Measurements from ENCODE around the gene MYLK. TPM values are rescaled to one million over a fixed set of nuclear protein-coding genes. Genes with fewer than 3 reads are reported as not detected.

MYLK gene
- total and polyA plus RNA-seq, 2 donors (not counting 1 experiment from before 2014, with no cell fraction given), result 0.51 TPM; not detected in 1

GRCh38 chr3:123813876-123814275 is 70.3 kb downstream of the MYLK start:
- ChIA-PET CTCF (no interaction called here), POLR2A (no interaction called here)
- H3K9me3 ChIP-seq (ENCODE audit: control extremely low read depth in 1 of 3, control insufficient read depth in 2 of 3, insufficient read depth in 1 of 3, low read length in 2 of 3), result no peaks in the 10 kb centered on the region
- no peaks in the 10 kb centered on the region for H3K36me3 ChIP-seq (replicated peaks in 1 of 2; ENCODE audit: control extremely low read depth in 1 of 2, control insufficient read depth in 1 of 2, extremely low read depth in 1 of 2, insufficient read depth in 2 of 2, low read length in 1 of 2)
- DNase-seq (no peak), ATAC-seq (ENCODE audit: low read depth) (no peak)
- intact Hi-C loops (cut with micrococcal nuclease), result no loop called here
- no peaks in the 10 kb centered on the region for H3K4me1 ChIP-seq (ENCODE audit: control insufficient read depth in 2 of 2, insufficient read depth in 2 of 2, low read length in 2 of 2)
- no peak overlapping the region for H3K4me2 ChIP-seq (replicated peaks; ENCODE audit: low read depth, low read length, poor library complexity, severe bottlenecking)
- peaks cover 4% of the 10 kb centered on the region for H3K27me3 Mint-ChIP-seq
- WGBS (ENCODE audit: insufficient coverage), result 85% methylated on average over 3 of the region's 4 CpGs
- no peak overlapping the region for H3K9ac ChIP-seq (ENCODE audit: low read length)
- H3K4me1 Mint-ChIP-seq, result no peaks in the 10 kb centered on the region
- H3K27ac ChIP-seq (ENCODE audit: low read length in 2 of 2), result no peak overlapping the region
- H3K79me2 ChIP-seq (ENCODE audit: control insufficient read depth, insufficient read depth, low read length), result no peaks in the 10 kb centered on the region
- H3K9me3 Mint-ChIP-seq (ENCODE audit: insufficient read depth), result no peaks in the 10 kb centered on the region
- no peak overlapping the region for H3K4me3 Mint-ChIP-seq
- H3K27ac Mint-ChIP-seq, result no peak overlapping the region
- no peaks in the 10 kb centered on the region for H3K27me3 ChIP-seq (replicated peaks in 1 of 4; ENCODE audit: control extremely low read depth in 1 of 4, control insufficient read depth in 3 of 4, insufficient read depth in 4 of 4, low read length in 3 of 4)
- no peak overlapping the region for H3K4me3 ChIP-seq (ENCODE audit: control extremely low read depth in 1 of 5, extremely low read depth in 1 of 5, insufficient read depth in 1 of 5, low read depth in 2 of 5, low read length in 4 of 5)
- no peaks in the 10 kb centered on the region for H4K20me1 ChIP-seq (ENCODE audit: control insufficient read depth, insufficient read depth, low read length, poor library complexity, severe bottlenecking)
- H2AFZ ChIP-seq (ENCODE audit: insufficient read depth, low read depth, low read length, poor library complexity, severe bottlenecking), result no peak overlapping the region
- TF ChIP-seq EZH2 (IDR thresholded peaks at IDR 0.05; ENCODE audit: borderline replicate concordance, insufficient read depth, low read depth, low read length, poor library complexity, severe bottlenecking) (no peak), CTCF (IDR thresholded peaks at IDR 0.05) (no peak)

GRCh38 chr3:123809597-123809996 is 74.5 kb downstream of the MYLK start:
- no peaks in the 10 kb centered on the region for H3K79me2 ChIP-seq (ENCODE audit: control insufficient read depth, insufficient read depth, low read length)
- H3K36me3 ChIP-seq (replicated peaks in 1 of 2; ENCODE audit: control extremely low read depth in 1 of 2, control insufficient read depth in 1 of 2, extremely low read depth in 1 of 2, insufficient read depth in 2 of 2, low read length in 1 of 2), result no peaks in the 10 kb centered on the region
- Mint-ChIP-seq H3K4me1 (no peaks in the 10 kb centered on the region), H3K27me3 (no peaks in the 10 kb centered on the region), H3K9me3 (ENCODE audit: insufficient read depth) (no peaks in the 10 kb centered on the region), H3K27ac (no peak overlapping the region), H3K4me3 (no peak overlapping the region)
- H3K4me3 ChIP-seq (ENCODE audit: control extremely low read depth in 1 of 5, extremely low read depth in 1 of 5, insufficient read depth in 1 of 5, low read depth in 2 of 5, low read length in 4 of 5), result no peak overlapping the region
- intact Hi-C loops (cut with micrococcal nuclease), result no loop called here
- no peaks in the 10 kb centered on the region for H4K20me1 ChIP-seq (ENCODE audit: control insufficient read depth, insufficient read depth, low read length, poor library complexity, severe bottlenecking)
- H3K9ac ChIP-seq (ENCODE audit: low read length), result no peak overlapping the region
- DNase-seq, result no peak
- no peak overlapping the region for H3K4me2 ChIP-seq (replicated peaks; ENCODE audit: low read depth, low read length, poor library complexity, severe bottlenecking)
- H2AFZ ChIP-seq (ENCODE audit: insufficient read depth, low read depth, low read length, poor library complexity, severe bottlenecking), result no peak overlapping the region
- H3K27me3 ChIP-seq (replicated peaks in 1 of 4; ENCODE audit: control extremely low read depth in 1 of 4, control insufficient read depth in 3 of 4, insufficient read depth in 4 of 4, low read length in 3 of 4), result no peaks in the 10 kb centered on the region
- no peaks in the 10 kb centered on the region for H3K9me3 ChIP-seq (ENCODE audit: control extremely low read depth in 1 of 3, control insufficient read depth in 2 of 3, insufficient read depth in 1 of 3, low read length in 2 of 3)
- H3K27ac ChIP-seq (ENCODE audit: low read length in 2 of 2), result no peak overlapping the region
- no peaks in the 10 kb centered on the region for H3K4me1 ChIP-seq (ENCODE audit: control insufficient read depth in 2 of 2, insufficient read depth in 2 of 2, low read length in 2 of 2)
- WGBS (ENCODE audit: insufficient coverage), result 90% methylated on average over 4 of the region's 4 CpGs
- ChIA-PET CTCF (no interaction called here), POLR2A (no interaction called here)
- TF ChIP-seq CTCF (IDR thresholded peaks at IDR 0.05), result no peak
- no peak for TF ChIP-seq EZH2 (IDR thresholded peaks at IDR 0.05; ENCODE audit: borderline replicate concordance, insufficient read depth, low read depth, low read length, poor library complexity, severe bottlenecking)
- ATAC-seq (ENCODE audit: low read depth), result no peak

Measured in B cell (primary cell).